Chondrocyte (in vitro differentiated cells): ENCODE data around the gene OR5W2. TPM values are rescaled to one million over a fixed set of nuclear protein-coding genes. Genes with fewer than 3 reads are reported as not detected.
"Not testable (repeated sequence)": the region's sequence is repeated elsewhere in the genome, so short reads cannot be mapped to it uniquely, and the experiment has no call there.

Source experiments
- DNase-seq: peaks from one replicate; pipeline ENCODE4 v3.0.0; 2021; ENCODE audit warnings: mixed read lengths, low spot score
- H3K27ac Mint-ChIP-seq: one replicate; pipeline ENCODE4 v1.8.0; 2021; ENCODE audit warnings: mild to moderate bottlenecking, moderate library complexity, mixed read lengths; ENCODE audit not compliant: unreplicated experiment
- H3K27me3 Mint-ChIP-seq: 2 replicates; pipeline ENCODE4 v1.8.0; 2021; ENCODE audit warnings: low read depth, mixed read lengths
- H3K36me3 Mint-ChIP-seq: 2 replicates; pipeline ENCODE4 v1.8.0; 2021; ENCODE audit warnings: low read depth, mixed read lengths
- H3K4me1 Mint-ChIP-seq: 2 replicates; pipeline ENCODE4 v1.8.0; 2021; ENCODE audit warnings: low read depth, mild to moderate bottlenecking, mixed read lengths
- H3K4me3 Mint-ChIP-seq: one replicate; pipeline ENCODE4 v1.8.0; 2021; ENCODE audit warnings: mild to moderate bottlenecking, moderate library complexity, mixed read lengths; ENCODE audit not compliant: unreplicated experiment
- H3K9me3 Mint-ChIP-seq: 2 replicates; pipeline ENCODE4 v1.8.0; 2021; ENCODE audit warnings: low read depth, mixed read lengths
- CTCF ChIP-seq: fragments of 200-600 bp; sonication (generic); IDR thresholded peaks from 2 replicates; pipeline ENCODE4 v1.5.0; 2021; ENCODE audit warnings: antibody characterized with exemption, mild to moderate bottlenecking, moderate library complexity
- total RNA-seq: library from RNA; stranded (reverse); gene quantifications from 3 replicates; pipeline ENCODE4 v1.2.1, GENCODE V29; 2021

OR5W2 gene
- total RNA-seq, 1 donor from 2014 or later, result not detected

GRCh38 chr11:55920537-55920936 lies 6.2 kb upstream of the OR5W2 start:
- Mint-ChIP-seq H3K36me3 (no peaks in the 10 kb centered on the region), H3K9me3 (peaks cover 22% of the 10 kb centered on the region), H3K4me3 (no peak overlapping the region), H3K27ac (no peak overlapping the region), H3K4me1 (no peaks in the 10 kb centered on the region), H3K27me3 (no peaks in the 10 kb centered on the region)
- peak; percentile 75 for DNase-seq
- no peak for TF ChIP-seq CTCF

GRCh38 chr11:55902308-55902707 lies 12.1 kb downstream of the OR5W2 start:
- no peaks in the 10 kb centered on the region for H3K27me3 Mint-ChIP-seq
- no peak overlapping the region for H3K27ac Mint-ChIP-seq
- DNase-seq, result no peak
- H3K9me3 Mint-ChIP-seq, result peaks cover 20% of the 10 kb centered on the region
- H3K4me3 Mint-ChIP-seq, result no peak overlapping the region
- no peaks in the 10 kb centered on the region for H3K36me3 Mint-ChIP-seq
- H3K4me1 Mint-ChIP-seq, result no peaks in the 10 kb centered on the region
- TF ChIP-seq CTCF, result no peak

GRCh38 chr11:55895216-55895615 lies 19.2 kb downstream of the OR5W2 start:
- DNase-seq, result no peak
- Mint-ChIP-seq H3K4me3 (no peak overlapping the region), H3K27me3 (no peaks in the 10 kb centered on the region), H3K4me1 (no peaks in the 10 kb centered on the region), H3K9me3 (peaks cover 28% of the 10 kb centered on the region), H3K27ac (no peak overlapping the region), H3K36me3 (no peaks in the 10 kb centered on the region)
- TF ChIP-seq CTCF, result no peak

GRCh38 chr11:55885481-55885880 lies 28.9 kb downstream of the OR5W2 start:
- peaks cover 27% of the 10 kb centered on the region for H3K9me3 Mint-ChIP-seq
- H3K4me1 Mint-ChIP-seq, H3K27me3 Mint-ChIP-seq, DNase-seq, H3K36me3 Mint-ChIP-seq, H3K27ac Mint-ChIP-seq, H3K4me3 Mint-ChIP-seq: not testable (repeated sequence)

- peaks cover 27% of the 10 kb centered on the region for H3K9me3 Mint-ChIP-seq
- not testable (repeated sequence) for H3K27me3 Mint-ChIP-seq, DNase-seq, H3K36me3 Mint-ChIP-seq, H3K4me1 Mint-ChIP-seq, H3K4me3 Mint-ChIP-seq, H3K27ac Mint-ChIP-seq
These were observed 29.4 kb downstream of the OR5W2 start for GRCh38 chr11:55884995-55885394.

GRCh38 chr11:55882997-55883396 lies 31.4 kb downstream of the OR5W2 start, which contains the start of gene TRIM51:
TRIM51 (plus strand) TSS chr11:55883297; CDS start chr11:55885429, 2,132 bp downstream.
- not testable (repeated sequence) for H3K4me3 Mint-ChIP-seq, H3K36me3 Mint-ChIP-seq, H3K27me3 Mint-ChIP-seq, H3K27ac Mint-ChIP-seq, DNase-seq, H3K4me1 Mint-ChIP-seq
- peaks cover 22% of the 10 kb centered on the region for H3K9me3 Mint-ChIP-seq

GRCh38 chr11:55873146-55873545 lies 41.2 kb downstream of the OR5W2 start:
- H3K27ac Mint-ChIP-seq, DNase-seq, H3K4me1 Mint-ChIP-seq, H3K36me3 Mint-ChIP-seq, H3K27me3 Mint-ChIP-seq, H3K4me3 Mint-ChIP-seq: not testable (repeated sequence)
- H3K9me3 Mint-ChIP-seq, result peaks cover 22% of the 10 kb centered on the region

GRCh38 chr11:55872731-55873130 lies 41.7 kb downstream of the OR5W2 start:
- not testable (repeated sequence) for DNase-seq, H3K27ac Mint-ChIP-seq, H3K4me3 Mint-ChIP-seq, H3K27me3 Mint-ChIP-seq, H3K4me1 Mint-ChIP-seq, H3K36me3 Mint-ChIP-seq
- peaks cover 18% of the 10 kb centered on the region for H3K9me3 Mint-ChIP-seq

- peaks cover 33% of the 10 kb centered on the region for H3K9me3 Mint-ChIP-seq
- H3K36me3 Mint-ChIP-seq, H3K4me3 Mint-ChIP-seq: not testable (repeated sequence)
These were observed 47.0 kb downstream of the OR5W2 start for GRCh38 chr11:55867354-55867753.

More at GRCh38 chr11:55867354-55867753, 47.0 kb downstream of the OR5W2 start:
- not testable (repeated sequence) for H3K27me3 Mint-ChIP-seq, H3K27ac Mint-ChIP-seq, DNase-seq, H3K4me1 Mint-ChIP-seq
